Endodermal cell (in vitro differentiated cells): ENCODE data around the gene SLC39A3. TPM values are rescaled to one million over a fixed set of nuclear protein-coding genes. Genes with fewer than 3 reads are reported as not detected.

Experiments used
- DNase-seq: peaks from one replicate; pipeline ENCODE4 v3.0.0-alpha.2; 2017
- H3K27ac ChIP-seq: 2 replicates; pipeline ENCODE4 v1.5.1; 2013; ENCODE audit warnings: mild to moderate bottlenecking, low read depth, low read length, moderate library complexity
- H3K27me3 ChIP-seq: 2 replicates; pipeline ENCODE4 v1.6.1; 2013; ENCODE audit warnings: mild to moderate bottlenecking, low read length, moderate library complexity; ENCODE audit not compliant: insufficient read depth, control insufficient read depth, poor library complexity, severe bottlenecking
- H3K36me3 ChIP-seq: 2 replicates; pipeline ENCODE4 v1.7.0; 2013; ENCODE audit warnings: mild to moderate bottlenecking, low read length, moderate library complexity; ENCODE audit not compliant: control insufficient read depth, insufficient read depth
- H3K4me1 ChIP-seq: one replicate; pipeline ENCODE4 v1.7.0; 2013; ENCODE audit warnings: low read length; ENCODE audit not compliant: control insufficient read depth, insufficient read depth
- H3K4me3 ChIP-seq: 2 replicates; pipeline ENCODE4 v1.5.1; 2013; ENCODE audit warnings: mild to moderate bottlenecking, low read length, moderate library complexity
- H3K9ac ChIP-seq: 2 replicates; pipeline ENCODE4 v1.6.1; 2013; ENCODE audit warnings: mild to moderate bottlenecking, low read length, moderate library complexity; ENCODE audit not compliant: poor library complexity, severe bottlenecking; ENCODE audit errors: extremely low read depth
- H3K9me3 ChIP-seq: 2 replicates; pipeline ENCODE4 v1.6.1; 2013; ENCODE audit warnings: mild to moderate bottlenecking, low read length, moderate library complexity; ENCODE audit not compliant: control insufficient read depth
- H3K27ac Mint-ChIP-seq: 2 replicates; pipeline ENCODE4 v1.8.0; 2020; ENCODE audit warnings: mixed read lengths
- H3K27me3 Mint-ChIP-seq: 2 replicates; pipeline ENCODE4 v1.8.0; 2021; ENCODE audit warnings: mild to moderate bottlenecking, mixed read lengths; ENCODE audit not compliant: insufficient read depth
- H3K36me3 Mint-ChIP-seq: 2 replicates; pipeline ENCODE4 v1.8.0; 2020; ENCODE audit warnings: low read depth, mixed read lengths
- H3K4me1 Mint-ChIP-seq: 2 replicates; pipeline ENCODE4 v1.8.0; 2020; ENCODE audit warnings: mixed read lengths
- H3K4me3 Mint-ChIP-seq: 2 replicates; pipeline ENCODE4 v1.8.0; 2020; ENCODE audit warnings: mild to moderate bottlenecking, moderate library complexity, mixed read lengths
- H3K9me3 Mint-ChIP-seq: 2 replicates; pipeline ENCODE4 v1.8.0; 2020; ENCODE audit warnings: mild to moderate bottlenecking, mixed read lengths
- WGBS, 2 experiments: methylation state at CpG; one replicate each; pipeline versions ENCODE4 v1.1.5 to v1.1.7; 2013; ENCODE audit warnings: missing lambda C conversion rate in 2 of 2, mixed read lengths in 1 of 2; ENCODE audit not compliant: insufficient coverage in 1 of 2, insufficient read length in 1 of 2; 5-methylcytosine and 5-hydroxymethylcytosine counted together
- total RNA-seq, 2 donors: library from RNA; stranded (reverse); fragmentation: NEBNext Ultra II Directional in 1 of 2; extraction: Animal tissue kit (Norgen Biotek cat#: 25700) in 1 of 2; gene quantifications; 2 replicates in 1 of 2; 3 replicates in 1 of 2; pipeline ENCODE4 v1.2.1, GENCODE V29; 2021
- TF ChIP-seq, protein P1 (sequence below): fragments of 200-600 bp; sonication (generic); conservative IDR thresholded peaks from 2 replicates; pipeline ENCODE4 v1.5.0; 2021; ENCODE audit warnings: antibody characterized with exemption, mild to moderate bottlenecking

SLC39A3 gene
- total RNA-seq, 2 donors from 2014 or later = 25.3 to 28.6 TPM

DNA sequence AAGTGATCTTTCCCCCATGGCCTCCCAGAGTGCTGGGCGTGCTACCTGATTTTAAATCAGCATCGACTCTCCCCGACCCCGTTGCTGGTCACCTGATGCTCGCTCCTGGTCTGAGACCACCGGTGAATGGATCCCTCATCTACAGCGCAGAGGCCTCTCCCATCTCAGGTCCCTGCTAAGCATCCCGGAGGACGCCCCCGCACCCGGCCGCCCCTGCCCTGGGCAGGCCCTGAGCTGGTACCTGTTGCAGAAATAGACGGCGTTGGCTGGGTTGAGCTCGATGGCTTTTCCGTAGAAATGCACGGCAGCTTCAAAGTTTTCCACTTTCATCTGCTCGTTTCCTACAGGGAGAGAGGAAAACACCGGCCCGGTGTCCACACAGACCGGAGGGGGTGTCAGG lies 25.1 kb upstream of the SLC39A3 start:
- no peaks in the 10 kb centered on the region for H3K9me3 Mint-ChIP-seq
- H3K4me1 ChIP-seq = no peaks in the 10 kb centered on the region
- H3K27ac ChIP-seq = no peak overlapping the region
- H3K36me3 Mint-ChIP-seq = peaks cover 36% of the 10 kb centered on the region
- H3K4me1 Mint-ChIP-seq = no peaks in the 10 kb centered on the region
- peaks cover 41% of the 10 kb centered on the region for H3K36me3 ChIP-seq
- no peaks in the 10 kb centered on the region for H3K27me3 ChIP-seq
- no peak overlapping the region for H3K4me3 Mint-ChIP-seq
- no peaks in the 10 kb centered on the region for H3K27me3 Mint-ChIP-seq
- no peak overlapping the region for H3K4me3 ChIP-seq
- H3K9ac ChIP-seq = no peak overlapping the region
- H3K9me3 ChIP-seq = no peaks in the 10 kb centered on the region
- H3K27ac Mint-ChIP-seq = no peak overlapping the region
- WGBS, 2 experiments = 94 to 95% methylated on average over 17 to 21 of the region's 21 CpGs
- no peak for DNase-seq
- TF ChIP-seq, protein P1, sequence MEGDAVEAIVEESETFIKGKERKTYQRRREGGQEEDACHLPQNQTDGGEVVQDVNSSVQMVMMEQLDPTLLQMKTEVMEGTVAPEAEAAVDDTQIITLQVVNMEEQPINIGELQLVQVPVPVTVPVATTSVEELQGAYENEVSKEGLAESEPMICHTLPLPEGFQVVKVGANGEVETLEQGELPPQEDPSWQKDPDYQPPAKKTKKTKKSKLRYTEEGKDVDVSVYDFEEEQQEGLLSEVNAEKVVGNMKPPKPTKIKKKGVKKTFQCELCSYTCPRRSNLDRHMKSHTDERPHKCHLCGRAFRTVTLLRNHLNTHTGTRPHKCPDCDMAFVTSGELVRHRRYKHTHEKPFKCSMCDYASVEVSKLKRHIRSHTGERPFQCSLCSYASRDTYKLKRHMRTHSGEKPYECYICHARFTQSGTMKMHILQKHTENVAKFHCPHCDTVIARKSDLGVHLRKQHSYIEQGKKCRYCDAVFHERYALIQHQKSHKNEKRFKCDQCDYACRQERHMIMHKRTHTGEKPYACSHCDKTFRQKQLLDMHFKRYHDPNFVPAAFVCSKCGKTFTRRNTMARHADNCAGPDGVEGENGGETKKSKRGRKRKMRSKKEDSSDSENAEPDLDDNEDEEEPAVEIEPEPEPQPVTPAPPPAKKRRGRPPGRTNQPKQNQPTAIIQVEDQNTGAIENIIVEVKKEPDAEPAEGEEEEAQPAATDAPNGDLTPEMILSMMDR = no peak

DNA sequence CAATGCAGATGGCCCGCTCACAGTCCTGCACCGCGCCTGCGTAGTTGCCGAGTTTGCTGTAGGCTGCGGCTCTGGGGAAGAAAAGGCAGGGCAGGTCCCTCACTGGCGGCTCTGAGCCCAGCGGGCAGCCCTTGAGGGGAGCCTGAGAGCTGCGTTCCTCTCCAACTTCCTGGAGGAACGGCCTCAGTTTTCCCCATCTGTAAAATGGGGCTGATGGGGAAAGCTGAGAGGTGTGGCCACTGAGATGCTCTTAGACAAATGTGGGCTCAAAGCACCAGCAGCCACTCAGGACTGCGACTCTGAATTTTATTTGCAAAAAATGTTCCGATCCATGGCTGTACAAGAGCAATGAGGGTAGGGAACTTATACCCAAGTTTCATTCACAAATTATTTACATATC lies 23.9 kb upstream of the SLC39A3 start:
- no peak overlapping the region for H3K27ac Mint-ChIP-seq
- no peaks in the 10 kb centered on the region for H3K27me3 Mint-ChIP-seq
- WGBS, 2 experiments = 96 to 98% methylated on average over 7 to 12 of the region's 12 CpGs
- H3K4me1 ChIP-seq = no peaks in the 10 kb centered on the region
- H3K36me3 ChIP-seq = peaks cover 49% of the 10 kb centered on the region
- no peaks in the 10 kb centered on the region for H3K4me1 Mint-ChIP-seq
- peaks cover 46% of the 10 kb centered on the region for H3K36me3 Mint-ChIP-seq
- no peak overlapping the region for H3K4me3 ChIP-seq
- no peaks in the 10 kb centered on the region for H3K27me3 ChIP-seq
- no peak overlapping the region for H3K27ac ChIP-seq
- H3K9ac ChIP-seq = no peak overlapping the region
- H3K4me3 Mint-ChIP-seq = no peak overlapping the region
- no peaks in the 10 kb centered on the region for H3K9me3 ChIP-seq
- H3K9me3 Mint-ChIP-seq = no peaks in the 10 kb centered on the region
- TF ChIP-seq, protein P1 = no peak
- no peak for DNase-seq

DNA sequence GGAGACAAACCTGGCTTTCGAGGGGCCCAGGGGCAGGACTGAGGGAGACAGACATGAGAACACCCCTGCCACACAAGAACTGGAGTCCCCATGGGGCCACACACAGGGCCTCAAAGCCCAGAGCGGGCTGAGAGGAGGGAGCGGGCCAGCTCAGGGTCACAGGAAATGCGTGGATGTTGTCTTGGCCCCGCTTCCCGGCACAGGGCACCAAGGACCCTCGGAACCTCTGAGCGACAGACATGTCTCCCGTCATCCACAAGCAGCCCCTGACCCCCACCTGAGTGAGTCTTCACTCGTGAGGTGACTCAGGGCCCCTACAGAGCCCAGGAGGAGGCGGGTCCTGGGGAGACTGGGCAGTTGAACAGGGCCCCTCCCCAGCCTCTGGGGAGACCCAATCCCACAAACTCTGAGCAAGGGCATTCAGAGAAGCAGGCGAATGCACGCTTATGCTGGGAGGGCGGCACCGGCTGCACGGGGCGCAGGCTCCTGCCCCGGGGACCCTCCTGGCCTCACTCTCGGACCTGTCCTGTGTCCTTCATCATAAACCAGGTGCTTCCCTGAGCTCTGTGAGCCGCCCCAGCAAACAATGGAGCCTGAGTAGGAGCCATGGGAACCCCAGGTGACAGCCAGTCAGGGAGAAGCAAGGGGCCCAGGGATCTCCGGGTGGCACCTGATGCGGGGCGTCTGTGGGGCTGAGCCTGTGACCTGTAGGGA lies 23.1 kb upstream of the SLC39A3 start:
- no peak overlapping the region for H3K4me3 Mint-ChIP-seq
- no peaks in the 10 kb centered on the region for H3K4me1 Mint-ChIP-seq
- 93 to 99% methylated on average over 12 to 23 of the region's 23 CpGs for WGBS, 2 experiments
- no peak for DNase-seq
- Histone ChIP-seq H3K27me3 (no peaks in the 10 kb centered on the region), H3K9me3 (no peaks in the 10 kb centered on the region), H3K4me1 (no peaks in the 10 kb centered on the region), H3K4me3 (no peak overlapping the region), H3K9ac (no peak overlapping the region), H3K36me3 (peaks cover 54% of the 10 kb centered on the region), H3K27ac (no peak overlapping the region)
- TF ChIP-seq, protein P1 = no peak
- H3K9me3 Mint-ChIP-seq = no peaks in the 10 kb centered on the region
- peaks cover 51% of the 10 kb centered on the region for H3K36me3 Mint-ChIP-seq
- H3K27ac Mint-ChIP-seq = no peak overlapping the region
- H3K27me3 Mint-ChIP-seq = no peaks in the 10 kb centered on the region
